Activated CD4-positive, CD25-positive, alpha-beta regulatory T cell (primary cell): ENCODE measurements around the gene TRIM10.
"Not testable (repeated sequence)": the region's sequence is repeated elsewhere in the genome, so short reads cannot be mapped to it uniquely, and the experiment has no call there.

Experiments used
- DNase-seq, 4 experiments: peaks; one replicate each; lab custom pipeline; 2025; lab: John Stamatoyannopoulos, UW

TRIM10 gene

GRCh38 chr6:30154061-30154460, 7.0 kb downstream of the TRIM10 start:
- DNase-seq = no peak

DNA sequence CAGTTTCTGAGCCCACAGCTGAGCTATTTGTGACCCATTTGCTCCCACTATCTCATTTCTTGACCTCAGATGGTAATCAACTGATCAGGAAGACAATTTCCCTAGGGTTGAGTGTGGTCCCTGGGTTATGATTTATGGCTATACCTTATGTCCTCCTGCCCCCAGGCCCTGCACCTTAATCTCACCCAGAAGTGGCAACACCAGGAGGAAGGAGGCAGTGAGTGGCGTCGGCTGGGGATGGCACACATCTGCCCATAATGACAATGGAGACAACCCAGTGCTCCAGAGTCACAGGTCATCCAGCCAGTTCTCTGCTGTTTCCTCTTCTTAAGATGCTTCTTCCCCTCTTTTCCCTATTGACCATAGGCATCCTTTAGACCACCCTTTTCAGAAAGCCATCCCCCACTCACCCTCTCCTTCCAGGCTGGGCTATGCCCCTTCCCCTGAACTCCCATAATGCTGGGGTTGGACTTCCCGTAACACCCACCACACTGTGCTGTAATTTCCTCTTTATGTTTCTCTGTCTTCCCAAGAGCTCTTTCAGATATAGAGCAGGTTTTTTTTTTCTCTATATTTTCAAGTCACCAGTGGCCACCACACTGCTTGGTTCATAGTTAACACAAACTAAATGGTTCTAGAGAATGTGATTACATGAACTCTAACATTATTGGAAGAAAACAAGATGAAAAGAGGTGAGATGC, 8.0 kb downstream of the TRIM10 start:
- no peak for DNase-seq

DNA sequence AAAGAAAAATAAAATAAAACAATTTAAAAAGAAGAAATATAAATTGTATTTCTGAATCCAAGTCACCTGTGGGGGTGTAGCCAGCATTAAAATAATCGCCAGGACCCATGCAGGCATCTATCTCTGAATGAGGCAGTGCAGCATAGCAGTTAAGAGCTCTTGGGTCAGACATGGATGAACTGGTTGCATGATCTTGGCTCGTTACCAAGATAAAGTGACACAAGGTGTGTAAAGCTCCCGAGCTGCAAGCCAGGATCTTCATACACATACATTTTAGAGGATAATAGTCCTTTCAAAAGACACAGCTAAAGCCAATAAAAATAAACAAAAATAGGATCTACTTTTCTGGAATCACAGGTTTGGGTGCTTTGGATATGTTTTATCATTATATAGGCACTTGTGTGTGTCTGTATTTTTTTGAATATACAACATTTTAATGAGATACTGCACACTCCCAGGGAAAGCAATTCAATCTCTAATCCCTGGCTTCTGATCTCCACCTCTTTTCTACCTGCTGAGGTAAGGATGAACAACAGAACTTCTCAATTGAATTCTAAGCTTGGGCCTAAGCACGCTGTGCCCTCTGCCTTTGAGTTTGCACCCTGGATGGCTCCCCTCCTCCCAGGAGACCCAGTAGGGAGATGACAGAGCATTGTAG, 8.9 kb downstream of the TRIM10 start:
- no peak for DNase-seq

- DNase-seq = no peak
Observed at GRCh38 chr6:30151580-30151979, 9.4 kb downstream of the TRIM10 start.

DNA sequence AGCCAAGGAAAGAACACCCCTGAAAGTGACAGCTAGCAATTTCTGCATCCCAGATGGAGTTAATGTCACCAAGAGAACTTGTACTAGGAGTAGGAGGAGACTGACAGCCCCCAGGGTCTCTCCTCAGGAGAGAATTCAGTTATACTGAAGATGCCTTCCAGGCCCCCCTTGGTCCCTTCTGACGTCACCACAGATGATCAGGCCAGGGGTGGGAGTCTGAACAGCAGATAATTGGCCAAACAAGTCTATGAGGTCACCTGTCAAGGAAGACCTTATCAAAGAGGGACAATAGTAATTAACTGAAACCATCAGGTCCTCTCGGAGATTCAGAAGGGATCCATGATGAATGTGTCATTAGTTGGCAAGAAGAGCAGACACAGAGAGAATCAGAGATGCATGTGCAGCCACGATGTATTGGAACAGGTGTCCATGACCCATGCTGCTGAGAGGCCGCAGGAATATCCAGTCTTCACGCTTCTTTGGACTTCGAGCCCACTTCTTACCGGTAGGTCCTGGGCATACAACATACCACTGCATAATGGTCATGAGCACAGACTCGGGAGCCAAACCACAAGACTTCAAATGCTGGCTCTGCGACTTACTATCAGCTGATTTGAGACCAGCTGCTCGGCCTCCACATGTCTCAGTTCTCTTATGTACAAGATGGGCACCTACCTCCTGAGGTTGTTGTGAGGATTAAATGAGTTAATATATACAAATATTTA, 10.2 kb downstream of the TRIM10 start:
- DNase-seq = no peak

GRCh38 chr6:30149858-30150550, 11.0 kb downstream of the TRIM10 start:
- no peak for DNase-seq

- no peak for DNase-seq
Observed at GRCh38 chr6:30149234-30149633, 11.8 kb downstream of the TRIM10 start.

DNA sequence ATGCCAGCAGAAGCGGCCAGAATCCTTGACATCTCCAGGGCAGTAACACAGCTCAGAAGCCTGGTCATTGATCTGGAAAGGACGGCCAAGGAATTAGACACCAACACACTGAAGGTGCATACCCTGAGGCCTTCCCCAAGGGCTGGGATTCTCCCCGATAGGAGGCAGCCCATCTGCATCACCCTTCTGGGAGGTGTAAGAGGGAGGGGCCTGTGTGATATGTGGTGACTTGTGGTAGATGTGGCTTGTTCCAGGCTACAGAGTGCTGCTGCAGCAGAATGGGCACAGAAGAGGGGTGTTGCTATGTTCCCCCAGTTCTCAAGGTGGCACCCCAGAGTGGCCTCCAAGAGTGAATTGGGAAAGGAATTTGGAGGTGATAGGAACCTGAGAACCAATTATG, 13.9 kb downstream of the TRIM10 start:
- DNase-seq = no peak

- DNase-seq = no peak
Observed at GRCh38 chr6:30145818-30146217, 15.2 kb downstream of the TRIM10 start.

DNA sequence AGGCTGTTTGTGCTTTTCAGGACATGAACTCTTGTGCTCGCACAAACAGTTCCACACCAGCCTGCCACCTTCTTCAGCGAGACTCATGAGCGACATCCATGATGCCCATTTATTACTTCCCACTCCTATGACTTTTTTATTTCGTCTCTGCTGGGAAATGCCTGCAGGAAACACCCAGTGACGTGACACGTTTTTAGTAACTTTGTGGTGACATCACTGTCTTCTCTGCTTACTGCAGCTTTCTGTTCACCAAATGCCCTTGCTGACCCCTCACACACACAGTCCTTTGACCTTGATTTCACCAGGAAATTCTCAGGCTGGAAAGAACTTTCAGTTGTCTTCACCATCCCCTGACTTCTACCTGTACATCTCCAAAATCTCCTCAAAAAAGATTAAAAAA, 16.2 kb downstream of the TRIM10 start:
- DNase-seq = no peak

DNA sequence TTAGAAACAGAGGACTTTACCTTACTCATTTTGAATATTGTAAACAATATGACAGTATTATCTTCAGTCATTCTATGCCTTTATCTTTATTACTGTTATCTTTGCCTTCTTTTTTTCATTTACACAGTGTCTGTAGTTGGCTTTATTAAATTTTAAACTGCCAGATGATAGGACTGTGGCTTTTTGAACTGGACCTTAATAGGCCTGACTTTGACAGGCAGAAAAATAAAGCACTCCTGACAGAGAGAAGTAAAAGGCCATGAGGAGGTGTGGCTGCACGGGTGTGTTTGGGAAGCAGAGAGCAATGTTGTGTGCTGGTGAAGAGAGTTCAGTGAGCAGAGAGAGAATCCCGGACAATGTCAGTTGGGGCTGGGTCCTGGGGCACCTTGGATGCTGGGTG, 17.2 kb downstream of the TRIM10 start:
- no peak for DNase-seq

- DNase-seq = no peak
Observed at GRCh38 chr6:30142665-30143064, 18.3 kb downstream of the TRIM10 start.

- DNase-seq = not testable (repeated sequence)
Observed at GRCh38 chr6:30140240-30140639, 20.8 kb downstream of the TRIM10 start.

GRCh38 chr6:30136570-30137286, 24.3 kb downstream of the TRIM10 start:
- DNase-seq = no peak

GRCh38 chr6:30135757-30136156, 25.3 kb downstream of the TRIM10 start, which contains the start of gene TRIM40:
Gene TRIM40, plus strand, starts transcription at chr6:30136140. Its CDS starts 897 bp downstream, at chr6:30137037.
- DNase-seq = no peak

DNA sequence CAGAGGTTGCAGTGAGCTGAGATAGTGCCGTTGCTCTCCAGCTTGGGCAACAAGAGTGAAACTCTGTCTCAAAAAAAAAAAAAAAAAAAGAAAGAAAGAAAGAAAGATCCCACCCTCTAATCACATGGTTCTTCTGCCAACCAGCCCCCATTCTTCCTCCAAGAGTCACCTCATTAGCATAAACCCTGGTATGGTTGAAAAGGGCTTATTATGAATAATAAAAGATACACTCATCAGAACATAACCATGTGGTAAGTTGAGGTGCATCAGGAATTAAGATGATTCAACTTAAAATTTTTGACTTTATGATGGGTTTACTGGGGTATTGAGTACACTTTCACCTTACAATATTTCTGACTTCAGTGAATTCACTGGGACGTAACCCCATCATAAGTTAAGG, 25.9 kb downstream of the TRIM10 start:
- no peak for DNase-seq

DNA sequence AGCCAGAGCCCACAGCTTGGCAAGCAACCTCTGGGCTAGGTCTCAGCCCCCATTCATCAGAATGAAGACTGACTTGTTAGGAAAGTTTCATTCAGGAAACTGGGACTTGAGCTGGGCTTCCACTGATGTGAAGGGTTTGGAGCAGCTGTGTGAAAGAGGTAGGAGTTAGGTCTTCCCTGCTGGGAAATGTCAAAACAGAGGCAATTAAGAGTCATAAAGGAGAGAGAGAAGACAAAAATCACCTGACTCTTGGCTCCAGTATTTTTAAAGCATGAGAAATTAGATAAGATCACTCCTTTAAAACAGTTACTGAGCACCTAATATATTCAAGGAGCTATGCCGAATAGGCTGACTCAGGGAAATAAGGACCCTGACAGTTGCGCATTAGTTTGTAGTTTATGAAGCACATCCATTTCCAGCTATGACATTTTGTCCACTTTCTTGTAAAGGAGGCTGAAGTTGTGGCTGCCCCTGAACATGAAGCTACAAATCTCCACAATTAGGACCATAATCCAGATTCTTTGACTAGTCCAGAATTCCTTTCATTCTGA, 29.0 kb downstream of the TRIM10 start:
- DNase-seq = no peak

GRCh38 chr6:30130887-30131862, 29.8 kb downstream of the TRIM10 start:
- peak in 3 of 4 experiments; percentile 9 to 41 (median 39) for DNase-seq

DNA sequence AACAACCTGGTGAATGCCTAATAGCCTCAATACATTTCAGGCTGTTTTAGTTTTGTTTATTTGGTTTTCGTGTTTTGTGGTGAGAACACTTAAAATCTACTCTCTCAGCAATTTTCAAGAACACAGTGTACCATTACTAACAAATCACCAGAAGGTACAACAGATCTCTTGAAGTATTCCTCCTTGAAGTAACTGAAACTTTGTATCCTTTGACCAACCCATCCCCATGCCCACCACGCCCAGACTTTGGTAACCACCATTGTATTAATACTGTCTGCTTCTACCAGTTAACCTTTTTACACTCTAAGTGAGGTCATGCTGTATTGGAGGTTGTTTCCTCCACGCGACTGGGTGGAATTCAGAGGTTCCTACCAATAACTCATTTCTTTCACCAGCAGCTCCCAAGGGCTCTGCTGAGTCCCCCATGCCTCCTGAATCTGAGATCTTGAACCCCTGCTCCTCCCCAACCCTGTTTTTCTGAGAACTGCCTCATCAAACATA, 30.8 kb downstream of the TRIM10 start:
- no peak for DNase-seq
